Measurements from ENCODE around the gene RPL23. TPM values are rescaled to one million over a fixed set of nuclear protein-coding genes. Genes with fewer than 3 reads are reported as not detected.

Gene RPL23
- total and polyA plus RNA-seq, 11 donors: 698 to 2,300 (median 864) TPM

DNA sequence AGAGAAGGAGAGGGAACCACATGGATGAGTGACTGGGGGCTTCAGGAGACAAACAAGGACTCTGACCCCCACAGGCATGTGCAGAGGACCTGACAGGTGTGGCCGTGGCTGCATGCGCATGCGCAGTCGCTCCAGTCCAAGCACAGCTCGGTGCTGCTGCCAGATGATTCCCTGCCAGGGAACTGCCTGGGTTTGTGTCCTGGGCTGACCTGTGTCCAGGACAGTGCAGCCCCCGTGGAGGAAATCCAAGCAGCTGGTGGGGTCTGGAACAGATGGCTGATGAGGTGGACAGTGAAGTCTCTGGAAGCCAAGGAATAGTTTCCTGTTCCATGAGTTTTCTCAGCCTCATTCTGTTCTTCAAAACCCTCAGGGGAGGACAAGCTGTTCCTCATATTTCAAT is 43.7 kb upstream of the RPL23 start:
- Histone ChIP-seq H3K4me1 (peaks cover 28 to 98% (median 87%) of the 10 kb centered on the region in 12 donors), H3K27ac (peak overlapping the region; percentile 52 to 85 (median 78)), H3K9me3 (no peaks in the 10 kb centered on the region), H3K27me3 (no peaks in the 10 kb centered on the region), H3K4me3 (peak overlapping the region in 1 of 12 donors; percentile 7), H3K36me3 (peaks cover 0 to 56% (median 33%) of the 10 kb centered on the region in 9 donors)
- intact Hi-C loops (cut with DNase I): loop anchor here in 1 of 10 donors (2.0 kb wide), 1 partner anchor 22 kb away; no protein-coding TSS in a partner anchor
- TF ChIP-seq, protein P1, sequence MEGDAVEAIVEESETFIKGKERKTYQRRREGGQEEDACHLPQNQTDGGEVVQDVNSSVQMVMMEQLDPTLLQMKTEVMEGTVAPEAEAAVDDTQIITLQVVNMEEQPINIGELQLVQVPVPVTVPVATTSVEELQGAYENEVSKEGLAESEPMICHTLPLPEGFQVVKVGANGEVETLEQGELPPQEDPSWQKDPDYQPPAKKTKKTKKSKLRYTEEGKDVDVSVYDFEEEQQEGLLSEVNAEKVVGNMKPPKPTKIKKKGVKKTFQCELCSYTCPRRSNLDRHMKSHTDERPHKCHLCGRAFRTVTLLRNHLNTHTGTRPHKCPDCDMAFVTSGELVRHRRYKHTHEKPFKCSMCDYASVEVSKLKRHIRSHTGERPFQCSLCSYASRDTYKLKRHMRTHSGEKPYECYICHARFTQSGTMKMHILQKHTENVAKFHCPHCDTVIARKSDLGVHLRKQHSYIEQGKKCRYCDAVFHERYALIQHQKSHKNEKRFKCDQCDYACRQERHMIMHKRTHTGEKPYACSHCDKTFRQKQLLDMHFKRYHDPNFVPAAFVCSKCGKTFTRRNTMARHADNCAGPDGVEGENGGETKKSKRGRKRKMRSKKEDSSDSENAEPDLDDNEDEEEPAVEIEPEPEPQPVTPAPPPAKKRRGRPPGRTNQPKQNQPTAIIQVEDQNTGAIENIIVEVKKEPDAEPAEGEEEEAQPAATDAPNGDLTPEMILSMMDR (IDR thresholded peaks at IDR 0.05): no peak
- TF ChIP-seq POLR2A (IDR thresholded peaks at IDR 0.05): no peak
- 13 to 40% (median 17%) methylated on average over 1 to 6 of the region's 6 CpGs for WGBS, 4 donors
- ATAC-seq: peak; percentile 62 to 75 (median 68)
- peak; percentile 87 to 93 (median 90) for DNase-seq

DNA sequence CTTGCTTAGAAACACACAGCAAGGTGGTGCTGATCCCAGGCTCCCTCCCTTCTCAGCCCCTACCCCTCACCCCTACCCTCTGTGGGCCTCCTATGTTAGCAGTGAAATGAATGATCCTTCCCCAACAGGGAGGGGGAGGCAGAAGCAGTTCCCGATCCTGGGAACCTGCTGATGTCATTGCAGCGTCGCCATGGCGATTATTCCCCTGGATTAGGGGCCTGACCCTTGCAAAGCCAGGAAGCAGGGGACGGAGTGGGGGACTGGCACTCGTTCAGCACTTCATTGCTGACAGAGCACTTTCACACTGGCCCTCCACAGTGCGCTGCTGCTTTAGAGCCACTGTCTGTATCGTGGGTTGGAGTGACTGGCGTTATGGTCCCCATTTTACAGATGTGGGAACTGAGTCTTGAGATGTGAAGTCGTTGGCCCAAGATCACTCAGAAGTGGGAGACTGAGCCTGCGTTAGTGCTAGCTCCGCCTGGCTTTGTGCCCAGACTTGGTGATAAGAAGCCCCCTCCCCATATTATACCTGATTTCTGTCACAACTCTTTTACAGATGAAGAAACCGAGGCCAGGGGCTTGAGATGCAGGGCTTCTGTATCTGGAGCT is 42.9 kb upstream of the RPL23 start:
- intact Hi-C loops (cut with DNase I): loop anchor here in 1 of 10 donors (2.0 kb wide), 1 partner anchor 22 kb away; no protein-coding TSS in a partner anchor
- no peaks in the 10 kb centered on the region for H3K9me3 ChIP-seq
- peaks cover 0 to 64% (median 40%) of the 10 kb centered on the region in 9 donors for H3K36me3 ChIP-seq
- DNase-seq (peak in 3 of 5 donors; percentile 54 to 66 (median 61)), ATAC-seq (peak in 2 of 4 donors; percentile 2 to 4)
- peaks cover 28 to 98% (median 80%) of the 10 kb centered on the region in 12 donors for H3K4me1 ChIP-seq
- H3K4me3 ChIP-seq: no peak overlapping the region
- 58 to 70% (median 68%) methylated on average over 13 of the region's 13 CpGs for WGBS, 4 donors
- H3K27ac ChIP-seq: peak overlapping the region; percentile 52 to 85 (median 78)
- no peaks in the 10 kb centered on the region for H3K27me3 ChIP-seq
- TF ChIP-seq, protein P1 (IDR thresholded peaks at IDR 0.05): no peak
- no peak for TF ChIP-seq POLR2A (IDR thresholded peaks at IDR 0.05)

DNA sequence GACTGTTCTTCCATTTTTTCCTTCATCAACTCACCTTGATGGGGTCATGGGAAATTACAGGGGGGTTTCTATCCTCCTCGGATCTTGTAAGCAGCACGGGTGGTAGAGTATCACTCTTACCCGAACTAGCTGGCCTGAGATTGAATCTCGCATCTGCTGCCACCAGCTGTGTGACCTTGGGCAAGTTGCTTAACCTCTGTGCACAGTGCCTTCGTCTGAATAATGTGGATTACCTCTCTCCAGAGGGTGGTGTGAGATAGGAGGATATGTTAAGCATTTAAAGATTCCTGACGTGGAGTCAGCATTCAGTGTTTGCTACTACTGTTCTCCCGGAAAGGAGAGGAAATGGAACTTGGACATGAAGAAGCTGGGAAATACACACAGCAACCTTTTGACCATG is 40.8 kb upstream of the RPL23 start:
- H3K4me1 ChIP-seq: peaks cover 28 to 98% (median 62%) of the 10 kb centered on the region in 12 donors
- H3K27me3 ChIP-seq: no peaks in the 10 kb centered on the region
- H3K27ac ChIP-seq: peak overlapping the region in 11 of 12 donors; percentile 38 to 85 (median 72)
- WGBS, 4 donors: 32 to 47% (median 46%) methylated on average over 7 of the region's 7 CpGs
- TF ChIP-seq, protein P1 (IDR thresholded peaks at IDR 0.05): no peak
- no peak for TF ChIP-seq POLR2A (IDR thresholded peaks at IDR 0.05)
- no peaks in the 10 kb centered on the region for H3K9me3 ChIP-seq
- ATAC-seq: no peak
- DNase-seq: no peak
- no peak overlapping the region for H3K4me3 ChIP-seq
- peaks cover 0 to 83% (median 60%) of the 10 kb centered on the region in 9 donors for H3K36me3 ChIP-seq
- intact Hi-C loops (cut with DNase I): loop anchor here in 1 of 10 donors (2.0 kb wide), 1 partner anchor 13 kb away; no protein-coding TSS in a partner anchor

DNA sequence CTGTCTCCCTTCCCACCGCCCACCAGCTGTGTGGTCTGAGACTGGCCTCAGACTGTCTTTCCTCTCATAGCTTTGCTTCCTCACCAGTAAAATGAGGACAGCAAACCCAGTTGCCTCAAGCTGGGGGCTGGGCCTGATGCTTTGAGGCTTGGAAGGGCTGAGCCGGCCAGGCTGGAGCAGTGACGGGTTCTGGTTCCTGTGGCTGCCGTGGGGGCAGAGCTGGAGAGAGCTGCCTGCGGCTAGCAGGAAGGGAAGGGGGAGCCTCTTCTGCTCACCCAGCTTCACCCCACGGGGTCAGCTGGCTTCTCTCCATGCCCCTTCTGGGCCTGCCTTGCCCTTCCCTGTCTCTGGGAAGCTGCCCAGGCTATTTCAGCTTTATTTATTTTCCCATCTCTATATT is 40.1 kb upstream of the RPL23 start:
- TF ChIP-seq POLR2A (IDR thresholded peaks at IDR 0.05): no peak
- TF ChIP-seq, protein P1 (IDR thresholded peaks at IDR 0.05): no peak
- no peaks in the 10 kb centered on the region for H3K27me3 ChIP-seq
- 29 to 50% (median 41%) methylated on average over 6 of the region's 6 CpGs for WGBS, 4 donors
- peaks cover 27 to 96% (median 56%) of the 10 kb centered on the region in 12 donors for H3K4me1 ChIP-seq
- H3K36me3 ChIP-seq: peaks cover 0 to 83% (median 59%) of the 10 kb centered on the region in 9 donors
- H3K9me3 ChIP-seq: no peaks in the 10 kb centered on the region
- H3K4me3 ChIP-seq: no peak overlapping the region
- peak; percentile 59 to 84 (median 71) for DNase-seq
- intact Hi-C loops (cut with DNase I): loop anchor here in 1 of 10 donors (2.0 kb wide), 1 partner anchor 13 kb away; no protein-coding TSS in a partner anchor
- ATAC-seq: peak in 3 of 4 donors; percentile 53 to 66 (median 55)
- peak overlapping the region; percentile 38 to 85 (median 68) for H3K27ac ChIP-seq
